Ecto neural progenitor cell (in vitro differentiated cells): Measurements from ENCODE around the gene C18orf32.
"Not testable (repeated sequence)": the region's sequence is repeated elsewhere in the genome, so short reads cannot be mapped to it uniquely, and the experiment has no call there.

Experiments used
- DNase-seq: peaks from one replicate; pipeline ENCODE4 v3.0.0-alpha.2; 2018; ENCODE audit warnings: low spot score

C18orf32 gene

GRCh38 chr18:49500201-49500921, 13.3 kb upstream of the C18orf32 start:
- DNase-seq, result peak; percentile 69

- DNase-seq, result no peak
Observed at GRCh38 chr18:49499046-49499637, 12.1 kb upstream of the C18orf32 start.

GRCh38 chr18:49495480-49495879, 8.4 kb upstream of the C18orf32 start:
- no peak for DNase-seq

- DNase-seq, result no peak
Observed at GRCh38 chr18:49495076-49495475, 8.0 kb upstream of the C18orf32 start.

GRCh38 chr18:49494660-49495059, 7.6 kb upstream of the C18orf32 start:
- DNase-seq, result no peak

- no peak for DNase-seq
Observed at GRCh38 chr18:49492694-49493033, 5.6 kb upstream of the C18orf32 start.

GRCh38 chr18:49491857-49492693, 5.0 kb upstream of the C18orf32 start, which contains the start of gene RPL17:
RPL17 (minus strand) TSS chr18:49492465.
- peak; percentile 90 for DNase-seq

- no peak for DNase-seq
Observed at GRCh38 chr18:49491534-49491856, 4.5 kb upstream of the C18orf32 start.

- DNase-seq, result no peak
Observed at GRCh38 chr18:49490246-49490762, 3.3 kb upstream of the C18orf32 start.

GRCh38 chr18:49487711-49488310, 777 bp upstream of the C18orf32 start:
- DNase-seq, result no peak

- DNase-seq, result no peak
Observed at GRCh38 chr18:49486606-49486952, 455 bp downstream of the C18orf32 start.

- no peak for DNase-seq
Observed at GRCh38 chr18:49486134-49486533, 900 bp downstream of the C18orf32 start.

- DNase-seq, result no peak
Observed at GRCh38 chr18:49483198-49483597, 3.8 kb downstream of the C18orf32 start.

GRCh38 chr18:49481907-49482306, 5.1 kb downstream of the C18orf32 start:
- no peak for DNase-seq

GRCh38 chr18:49481317-49481716, 5.7 kb downstream of the C18orf32 start:
- no peak for DNase-seq

- DNase-seq, result no peak
Observed at GRCh38 chr18:49479381-49480137, 7.5 kb downstream of the C18orf32 start.

- DNase-seq, result no peak
Observed at GRCh38 chr18:49476664-49477411, 10.2 kb downstream of the C18orf32 start.

- DNase-seq, result not testable (repeated sequence)
Observed at GRCh38 chr18:49474935-49475334, 12.1 kb downstream of the C18orf32 start.

GRCh38 chr18:49473721-49474120, 13.3 kb downstream of the C18orf32 start:
- no peak for DNase-seq

- DNase-seq, result no peak
Observed at GRCh38 chr18:49472459-49472858, 14.6 kb downstream of the C18orf32 start.

- DNase-seq, result no peak
Observed at GRCh38 chr18:49471532-49471931, 15.5 kb downstream of the C18orf32 start.
